K562 (cell line): Measurements from ENCODE around the gene PARD3B. TPM values are rescaled to one million over a fixed set of nuclear protein-coding genes. Genes with fewer than 3 reads are reported as not detected.

Experiments
- ATAC-seq: fragments of 200-7000 bp; cut with Tn5 transposase; 3 replicates; pipeline ENCODE4 v1.9.1; 2020; ENCODE audit warnings: moderate library complexity
- BruUV-seq: library from RNA; stranded (reverse); fragments of 400-500 nt; replicated peaks from 2 replicates; lab custom pipeline; 2021; lab: Mats Ljungman, UMichigan
- CTCF ChIA-PET: fragments of 300-600 bp; formaldehyde crosslinking; extraction: SDS; loops from one replicate; lab custom pipeline; 2021; ENCODE audit warnings: low intra/inter-chr PET ratio; lab: Yijun Ruan, JAX
- POLR2A ChIA-PET: fragments of 300-600, 350-650 bp; sonication (Branson Sonifier 250); formaldehyde crosslinking; extraction: SDS; loops from one replicate; lab custom pipeline; 2021; ENCODE audit warnings: antibody characterized with exemption, inconsistent platforms; lab: Yijun Ruan, JAX
- DNase-seq, 4 experiments: peaks; one replicate each; pipeline versions ENCODE4 v3.0.0 to v3.0.0-alpha.2; 2011 to 2018; ENCODE audit warnings: low spot score in 3 of 4, mixed read lengths in 3 of 4; ENCODE audit errors: extremely low read depth in 1 of 4
- FAIRE-seq: peaks from 2 replicates; lab custom pipeline; 2011; peaks lifted over from hg19 to GRCh38; lab: Jason Lieb, UNC
- H2AFZ ChIP-seq: 2 replicates; pipeline ENCODE4 v1.6.0; 2011; ENCODE audit warnings: low read depth, low read length, control low read depth, inconsistent platforms
- H3K27ac ChIP-seq: fragments of 200-600 bp; 3 replicates; pipeline ENCODE4 v1.8.0; 2011; ENCODE audit warnings: low read depth, mild to moderate bottlenecking, control low read depth, inconsistent platforms, low read length, moderate library complexity, mixed read lengths; ENCODE audit errors: extremely low read depth
- H3K27me3 ChIP-seq, 2 experiments: fragments of 300-600 bp in 1 of 2; 2 replicates in 1 of 2; 3 replicates in 1 of 2; pipeline versions ENCODE4 v1.6.0 to v1.8.0; 2011; ENCODE audit warnings: inconsistent platforms in 2 of 2, low read length in 2 of 2, mild to moderate bottlenecking in 1 of 2, mixed read lengths in 1 of 2, moderate library complexity in 1 of 2; ENCODE audit not compliant: control insufficient read depth in 2 of 2, insufficient read depth in 2 of 2
- H3K36me3 ChIP-seq: fragments of 300-600 bp; 3 replicates; pipeline ENCODE4 v1.8.0; 2011; ENCODE audit warnings: mild to moderate bottlenecking, low read length, inconsistent platforms; ENCODE audit not compliant: control insufficient read depth, insufficient read depth
- H3K4me1 ChIP-seq, 2 experiments: fragments of 200-600 bp in 1 of 2; replicated peaks in 1 of 2; 2 replicates in 1 of 2; 3 replicates in 1 of 2; pipeline versions ENCODE4 v1.5.1 to v1.8.0; 2011; ENCODE audit warnings: inconsistent platforms in 2 of 2, low read length in 2 of 2, mild to moderate bottlenecking in 1 of 2, mixed read lengths in 1 of 2, moderate library complexity in 1 of 2; ENCODE audit not compliant: control insufficient read depth in 2 of 2, insufficient read depth in 2 of 2
- H3K4me2 ChIP-seq: 2 replicates; pipeline ENCODE4 v1.6.1; 2011; ENCODE audit warnings: low read length, control low read depth, inconsistent platforms, mixed read lengths; ENCODE audit not compliant: insufficient read depth
- H3K4me3 ChIP-seq: fragments of 200-600 bp; sonication (generic), shearing (Covaris generic); 2 replicates; pipeline ENCODE4 v1.5.1; 2016; ENCODE audit warnings: control low read depth, inconsistent platforms
- H3K79me2 ChIP-seq: fragments of 200-600 bp; 3 replicates; pipeline ENCODE4 v1.8.0; 2011; ENCODE audit warnings: low read length, inconsistent platforms; ENCODE audit not compliant: control insufficient read depth, insufficient read depth
- H3K9ac ChIP-seq, 2 experiments: 2 replicates each; pipeline versions ENCODE4 v1.6.0 to v1.6.1; 2011; ENCODE audit warnings: low read depth in 2 of 2, low read length in 2 of 2, control low read depth in 1 of 2, inconsistent platforms in 1 of 2, mild to moderate bottlenecking in 1 of 2, mixed read lengths in 1 of 2; ENCODE audit not compliant: insufficient read depth in 1 of 2
- H3K9me1 ChIP-seq: one replicate; pipeline ENCODE4 v1.6.0; 2011; ENCODE audit warnings: inconsistent platforms, mild to moderate bottlenecking, low read length, moderate library complexity; ENCODE audit not compliant: control insufficient read depth, insufficient read depth
- H3K9me3 ChIP-seq: replicated peaks from 2 replicates; pipeline ENCODE4 v1.5.1; 2011; ENCODE audit warnings: low read depth, low read length, inconsistent platforms; ENCODE audit not compliant: control insufficient read depth, insufficient read depth
- H4K20me1 ChIP-seq: replicated peaks from 2 replicates; pipeline ENCODE4 v1.6.1; 2011; ENCODE audit warnings: low read length, inconsistent platforms, mixed read lengths; ENCODE audit not compliant: control insufficient read depth, insufficient read depth
- CEBPG ChIP-seq, 3 experiments: fragments of 200-800 bp in 1 of 3; sonication (Bioruptor generic) in 1 of 3; sonication (generic) in 1 of 3; formaldehyde crosslinking in 1 of 3; IDR thresholded peaks in 2 of 3; conservative IDR thresholded peaks in 1 of 3; 2 replicates each; pipeline versions ENCODE4 v1.6.1 to v1.8.0; 2016 to 2022; ENCODE audit warnings: missing compliant biosample characterization in 2 of 3, missing genetic modification characterization in 2 of 3, mild to moderate bottlenecking in 1 of 3, missing genetic modification reagents in 1 of 3
- GABPA ChIP-seq: fragments of 200-800 bp; sonication (Bioruptor generic); conservative IDR thresholded peaks from 2 replicates; pipeline ENCODE4 v1.6.1; 2016; ENCODE audit warnings: low read depth, missing genetic modification characterization, missing compliant biosample characterization
- MIER1 ChIP-seq: fragments of 450-650 bp; IDR thresholded peaks from 2 replicates; pipeline ENCODE4 v1.6.1; 2016; ENCODE audit warnings: antibody characterized with exemption, mild to moderate bottlenecking, low read depth
- MYNN ChIP-seq, 2 experiments: sonication (generic); formaldehyde crosslinking in 1 of 2; IDR thresholded peaks; 2 replicates each; pipeline versions ENCODE4 v1.5.0 to v1.6.1; 2016 to 2020; ENCODE audit warnings: antibody characterized with exemption in 1 of 2, missing genetic modification reagents in 1 of 2
- NONO ChIP-seq, 2 experiments: fragments of 200-400 bp in 1 of 2; fragments of 450-650 bp in 1 of 2; formaldehyde crosslinking in 1 of 2; IDR thresholded peaks; 2 replicates each; pipeline ENCODE4 v1.6.1; 2017; ENCODE audit warnings: low read depth in 2 of 2, mild to moderate bottlenecking in 2 of 2, moderate library complexity in 2 of 2, low read length in 1 of 2
- RREB1 ChIP-seq: fragments of 250-450 bp; sonication (Bioruptor Pico); IDR thresholded peaks from 2 replicates; pipeline ENCODE4 v1.4.0; 2020
- TEAD4 ChIP-seq, 2 experiments: sonication (generic) in 1 of 2; formaldehyde crosslinking in 1 of 2; IDR thresholded peaks; 2 replicates each; pipeline versions ENCODE4 v1.6.1 to v1.8.0; 2012 to 2022; ENCODE audit warnings: borderline replicate concordance in 1 of 2, inconsistent platforms in 1 of 2, low read length in 1 of 2, mild to moderate bottlenecking in 1 of 2, missing genetic modification reagents in 1 of 2
- ZBTB1 ChIP-seq: sonication (generic); formaldehyde crosslinking; IDR thresholded peaks from 2 replicates; pipeline ENCODE4 v1.8.1; 2023; ENCODE audit warnings: missing genetic modification reagents, low read depth, mild to moderate bottlenecking, borderline replicate concordance
- ZC3H8 ChIP-seq: fragments of 450-650 bp; IDR thresholded peaks from 2 replicates; pipeline ENCODE4 v1.6.1; 2017
- ZNF699 ChIP-seq: fragments of 250-450 bp; sonication (Bioruptor Pico); IDR thresholded peaks from 2 replicates; pipeline ENCODE4 v1.8.0; 2021; ENCODE audit warnings: mild to moderate bottlenecking, moderate library complexity; ENCODE audit not compliant: insufficient replicate concordance
- WGBS: fragments of 100-300 bp; shearing (Covaris generic); methylation state at CpG from one replicate; pipeline ENCODE4 v1.1.6; 2016; ENCODE audit warnings: low coverage, mixed read lengths; ENCODE audit not compliant: insufficient coverage; ENCODE audit errors: missing lambda C conversion rate; 5-methylcytosine and 5-hydroxymethylcytosine counted together
- in situ Hi-C: fragments of 300-500 bp; cut with MboI; formaldehyde crosslinking; loops from 4 replicates; pipeline ENCODE4 v1.15.0; 2018; ENCODE audit warnings: inconsistent platforms, mixed read lengths
- intact Hi-C: fragments of 100-400 bp; cut with micrococcal nuclease; formaldehyde crosslinking; loops from 2 replicates; pipeline ENCODE4 v1.14.2; 2022
- polyA plus RNA-seq, 8 experiments: library from polyadenylated mRNA; depleted of rRNA in 4 of 8; stranded (reverse) in 5 of 8; unstranded in 3 of 8; fragments of >200 nt; fragmentation: Nextera tagmentation in 2 of 8; fragmentation: Illumina TruSeq in 1 of 8; extraction: Ambion mirVana in 2 of 8; extraction: Trizol in 1 of 8; gene quantifications; 2 replicates each; pipeline versions ENCODE4 v1.2.1 to v1.2.3, GENCODE V29; 2011 to 2014; ENCODE audit warnings: inconsistent platforms in 1 of 8, missing spikeins in 1 of 8
- total RNA-seq, 7 experiments: library from RNA; depleted of rRNA in 6 of 7; stranded (reverse); fragments of >200 nt in 6 of 7; fragmentation: Illumina TruSeq in 2 of 7; extraction: Trizol in 2 of 7; gene quantifications; 2 replicates each; pipeline versions ENCODE4 v1.2.1 to v1.2.3, GENCODE V29; 2011 to 2021; ENCODE audit warnings: low replicate concordance in 1 of 7

The PARD3B gene
- total and polyA plus RNA-seq, 9 of the 15 experiments (the other 6 are each of a cell fraction or from before 2014, with no cell fraction given), result 0.15 to 3.0 (median 1.1) TPM

DNA sequence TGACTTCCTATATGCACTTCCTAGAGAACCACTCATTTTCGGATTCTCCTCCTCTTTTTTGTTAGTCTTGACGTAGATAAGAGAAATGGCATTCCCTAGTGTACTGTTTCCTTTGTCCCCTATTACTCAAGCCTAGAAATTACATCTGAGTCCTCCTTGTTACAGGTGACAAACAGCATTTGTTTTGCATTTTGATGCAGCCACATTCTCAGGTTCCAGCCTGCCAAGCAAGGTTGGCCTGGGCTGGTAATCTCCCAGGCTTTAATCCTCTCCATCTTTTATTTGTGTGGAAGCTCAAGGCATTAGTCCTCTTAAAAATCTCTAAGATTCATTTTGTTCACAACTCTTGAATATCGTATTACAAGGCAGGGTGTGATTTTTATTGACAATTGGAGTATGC is 819.0 kb downstream of the PARD3B start:
- H3K4me2 ChIP-seq, result no peak overlapping the region
- 15% methylated on average over 3 of the region's 3 CpGs for WGBS
- no peak for DNase-seq
- no peak overlapping the region for H3K27ac ChIP-seq
- H3K9me1 ChIP-seq, result no peaks in the 10 kb centered on the region
- intact Hi-C loops, result no loop called here
- ChIA-PET POLR2A (no interaction called here), CTCF (no interaction called here)
- no peaks in the 10 kb centered on the region for H3K36me3 ChIP-seq
- BruUV-seq, result no TSS peak
- H2AFZ ChIP-seq, result no peak overlapping the region
- no peaks in the 10 kb centered on the region for H3K9me3 ChIP-seq
- no peak overlapping the region for H3K9ac ChIP-seq
- FAIRE-seq, result no peak
- H4K20me1 ChIP-seq, result no peaks in the 10 kb centered on the region
- ATAC-seq, result no peak
- H3K79me2 ChIP-seq, result no peaks in the 10 kb centered on the region
- H3K27me3 ChIP-seq, result no peaks in the 10 kb centered on the region
- TF ChIP-seq TEAD4 (IDR thresholded peaks at IDR 0.05; ENCODE audit: low read length), result no peak
- no peak for TF ChIP-seq TEAD4 (CRISPR knock-in tag; IDR thresholded peaks at IDR 0.05; ENCODE audit: borderline replicate concordance)
- no peak for TF ChIP-seq ZNF699
- no peak for TF ChIP-seq GABPA (tag)
- TF ChIP-seq ZBTB1, result no peak
- TF ChIP-seq NONO (IDR thresholded peaks at IDR 0.05; ENCODE audit: low read depth in 2 of 2, low read length in 1 of 2), result no peak
- no peak for TF ChIP-seq RREB1 (CRISPR knock-in tag)
- no peak for TF ChIP-seq MIER1
- TF ChIP-seq ZC3H8, result no peak
- no peak for TF ChIP-seq CEBPG (CRISPR knock-in tag; IDR thresholded peaks at IDR 0.05)
- TF ChIP-seq CEBPG (tag; conservative IDR thresholded peaks at IDR 0.05 in 1 of 2, IDR thresholded peaks at IDR 0.05 in 1 of 2), result no peak
- no peak for TF ChIP-seq MYNN (IDR thresholded peaks at IDR 0.05)
- no peak for TF ChIP-seq MYNN (CRISPR knock-in tag; IDR thresholded peaks at IDR 0.05)
- H3K4me1 ChIP-seq, result no peaks in the 10 kb centered on the region
- in situ Hi-C loops, result no loop called here
- no peak overlapping the region for H3K4me3 ChIP-seq
